Measurements from ENCODE around the gene PPP2CA. TPM values are rescaled to one million over a fixed set of nuclear protein-coding genes. Genes with fewer than 3 reads are reported as not detected.

The PPP2CA gene
- total and polyA plus RNA-seq, 2 of the 8 experiments (the other 6 are each of a cell fraction or from before 2014, with no cell fraction given): 75.0 to 205 TPM

- Histone ChIP-seq H3K4me1 (replicated peaks in 1 of 4; ENCODE audit: control insufficient read depth in 3 of 4, insufficient read depth in 4 of 4, low read length in 3 of 4) (no peaks in the 10 kb centered on the region), H2BK15ac (ENCODE audit: low read length) (no peak overlapping the region), H3K4me3 (ENCODE audit: extremely low read depth in 1 of 4, insufficient read depth in 2 of 4, low read depth in 3 of 4, low read length in 4 of 4) (no peak overlapping the region), H3K27me3 (replicated peaks in 1 of 4; ENCODE audit: control insufficient read depth in 3 of 4, extremely low read depth in 1 of 4, insufficient read depth in 3 of 4, low read length in 3 of 4) (no peaks in the 10 kb centered on the region), H3K18ac (ENCODE audit: extremely low read depth, low read length) (no peak overlapping the region), H3K23me2 (ENCODE audit: low read depth, low read length) (no peaks in the 10 kb centered on the region), H2BK12ac (ENCODE audit: low read depth, low read length) (no peak overlapping the region), H3K14ac (ENCODE audit: insufficient read length) (no peak overlapping the region), H3K36me3 (ENCODE audit: control insufficient read depth in 2 of 4, insufficient read depth in 4 of 4, low read length in 3 of 4) (peaks cover 0 to 13% (median 2%) of the 10 kb centered on the region in 4 experiments; a peak in 5 of 8 replicates), H3K4ac (replicated peaks; ENCODE audit: insufficient read length, low read depth, low read length) (no peak overlapping the region), H2BK5ac (ENCODE audit: low read depth, low read length) (no peak overlapping the region), H4K20me1 (replicated peaks in 1 of 2; ENCODE audit: control insufficient read depth in 1 of 2, insufficient read depth in 2 of 2, low read length in 2 of 2) (peaks cover 21 to 30% of the 10 kb centered on the region in 2 experiments), H2AK5ac (ENCODE audit: low read depth, low read length) (no peak overlapping the region), H3K79me1 (ENCODE audit: low read depth, low read length) (peaks cover 3% of the 10 kb centered on the region), H2AFZ (ENCODE audit: low read length) (no peak overlapping the region), H3K4me2 (ENCODE audit: insufficient read depth in 1 of 2, low read depth in 2 of 2, low read length in 2 of 2) (no peak overlapping the region), H3K56ac (replicated peaks; ENCODE audit: insufficient read length, low read depth, low read length) (no peak overlapping the region), H3K9ac (replicated peaks in 1 of 4; ENCODE audit: extremely low read depth in 1 of 4, low read depth in 3 of 4, low read length in 3 of 4) (no peak overlapping the region), H3K79me2 (ENCODE audit: control insufficient read depth in 1 of 2, insufficient read depth in 2 of 2, low read length in 2 of 2) (peaks cover 62 to 99% of the 10 kb centered on the region in 2 experiments), H4K8ac (ENCODE audit: extremely low read depth, insufficient read depth, low read length) (no peak overlapping the region), H3K27ac (ENCODE audit: low read depth, low read length) (no peak overlapping the region), H4K5ac (ENCODE audit: insufficient read length, low read depth, low read length) (no peak overlapping the region), H2BK120ac (replicated peaks; ENCODE audit: low read depth, low read length) (no peak overlapping the region), H3K9me3 (ENCODE audit: insufficient read depth in 2 of 2, low read depth in 1 of 2, low read length in 1 of 2) (no peaks in the 10 kb centered on the region), H4K91ac (replicated peaks; ENCODE audit: insufficient read length, low read length) (no peak overlapping the region), H2BK20ac (ENCODE audit: low read length) (no peak overlapping the region), H3K23ac (ENCODE audit: insufficient read length) (no peak overlapping the region)
- 86% methylated on average over 14 of the region's 14 CpGs; no CpG with 5 or more reads in 1 of the 2 experiments for WGBS, 2 experiments (ENCODE audit: extremely low coverage in 1 of 2, insufficient coverage in 1 of 2, insufficient read length in 1 of 2, insufficient replicate concordance in 2 of 2, low coverage in 1 of 2, low lambda C conversion rate in 2 of 2, missing lambda C conversion rate in 1 of 2)
- POLR2A ChIA-PET (ENCODE audit: partially characterized antibody): interaction anchor here (0.7 to 14.9 kb wide), 7 partner anchors 13 to 39 kb away, joined by 3 to 166 read pairs (median 8); partner anchors contain the start of genes PPP2CA and SKP1
- DNase-seq (ENCODE audit: low read depth in 1 of 2, low spot score in 2 of 2): no peak
- TF ChIP-seq, protein P1, sequence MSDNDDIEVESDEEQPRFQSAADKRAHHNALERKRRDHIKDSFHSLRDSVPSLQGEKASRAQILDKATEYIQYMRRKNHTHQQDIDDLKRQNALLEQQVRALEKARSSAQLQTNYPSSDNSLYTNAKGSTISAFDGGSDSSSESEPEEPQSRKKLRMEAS (IDR thresholded peaks at IDR 0.05): no peak
- TF ChIP-seq CBX5 (IDR thresholded peaks at IDR 0.05; ENCODE audit: low read depth, low read length) (no peak), SIX5 (IDR thresholded peaks at IDR 0.05; ENCODE audit: low read depth, low read length) (no peak), RBBP5 (IDR thresholded peaks at IDR 0.05; ENCODE audit: borderline replicate concordance, low read depth, low read length) (no peak), GABPA (IDR thresholded peaks at IDR 0.05; ENCODE audit: borderline replicate concordance, insufficient read depth, low read length) (no peak), POLR2A (IDR thresholded peaks at IDR 0.05; ENCODE audit: control extremely low read depth in 1 of 2, low read depth in 2 of 2, low read length in 2 of 2) (no peak), SIRT6 (IDR thresholded peaks at IDR 0.05; ENCODE audit: low read length) (no peak), SUZ12 (IDR thresholded peaks at IDR 0.05; ENCODE audit: low read length) (no peak), SP1 (IDR thresholded peaks at IDR 0.05; ENCODE audit: low read depth, low read length) (no peak)
- TF ChIP-seq, protein P2, sequence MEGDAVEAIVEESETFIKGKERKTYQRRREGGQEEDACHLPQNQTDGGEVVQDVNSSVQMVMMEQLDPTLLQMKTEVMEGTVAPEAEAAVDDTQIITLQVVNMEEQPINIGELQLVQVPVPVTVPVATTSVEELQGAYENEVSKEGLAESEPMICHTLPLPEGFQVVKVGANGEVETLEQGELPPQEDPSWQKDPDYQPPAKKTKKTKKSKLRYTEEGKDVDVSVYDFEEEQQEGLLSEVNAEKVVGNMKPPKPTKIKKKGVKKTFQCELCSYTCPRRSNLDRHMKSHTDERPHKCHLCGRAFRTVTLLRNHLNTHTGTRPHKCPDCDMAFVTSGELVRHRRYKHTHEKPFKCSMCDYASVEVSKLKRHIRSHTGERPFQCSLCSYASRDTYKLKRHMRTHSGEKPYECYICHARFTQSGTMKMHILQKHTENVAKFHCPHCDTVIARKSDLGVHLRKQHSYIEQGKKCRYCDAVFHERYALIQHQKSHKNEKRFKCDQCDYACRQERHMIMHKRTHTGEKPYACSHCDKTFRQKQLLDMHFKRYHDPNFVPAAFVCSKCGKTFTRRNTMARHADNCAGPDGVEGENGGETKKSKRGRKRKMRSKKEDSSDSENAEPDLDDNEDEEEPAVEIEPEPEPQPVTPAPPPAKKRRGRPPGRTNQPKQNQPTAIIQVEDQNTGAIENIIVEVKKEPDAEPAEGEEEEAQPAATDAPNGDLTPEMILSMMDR (IDR thresholded peaks at IDR 0.05; ENCODE audit: control extremely low read depth in 1 of 3, insufficient read depth in 1 of 3, low read depth in 1 of 3, low read length in 3 of 3): no peak
- FAIRE-seq: no peak
- CTCF ChIA-PET (ENCODE audit: partially characterized antibody): interaction anchor here (0.6 to 1.8 kb wide), 6 partner anchors 79 to 378 kb away, joined by 3 to 8 read pairs (median 4); no protein-coding TSS in a partner anchor
Observed at GRCh38 chr5:134209477-134210245, 16.2 kb downstream of the PPP2CA start.
